Measurements from ENCODE around the gene CPPED1. TPM values are rescaled to one million over a fixed set of nuclear protein-coding genes. Genes with fewer than 3 reads are reported as not detected.

The CPPED1 gene
- total RNA-seq, 1 donor from 2014 or later: 6.3 TPM

DNA sequence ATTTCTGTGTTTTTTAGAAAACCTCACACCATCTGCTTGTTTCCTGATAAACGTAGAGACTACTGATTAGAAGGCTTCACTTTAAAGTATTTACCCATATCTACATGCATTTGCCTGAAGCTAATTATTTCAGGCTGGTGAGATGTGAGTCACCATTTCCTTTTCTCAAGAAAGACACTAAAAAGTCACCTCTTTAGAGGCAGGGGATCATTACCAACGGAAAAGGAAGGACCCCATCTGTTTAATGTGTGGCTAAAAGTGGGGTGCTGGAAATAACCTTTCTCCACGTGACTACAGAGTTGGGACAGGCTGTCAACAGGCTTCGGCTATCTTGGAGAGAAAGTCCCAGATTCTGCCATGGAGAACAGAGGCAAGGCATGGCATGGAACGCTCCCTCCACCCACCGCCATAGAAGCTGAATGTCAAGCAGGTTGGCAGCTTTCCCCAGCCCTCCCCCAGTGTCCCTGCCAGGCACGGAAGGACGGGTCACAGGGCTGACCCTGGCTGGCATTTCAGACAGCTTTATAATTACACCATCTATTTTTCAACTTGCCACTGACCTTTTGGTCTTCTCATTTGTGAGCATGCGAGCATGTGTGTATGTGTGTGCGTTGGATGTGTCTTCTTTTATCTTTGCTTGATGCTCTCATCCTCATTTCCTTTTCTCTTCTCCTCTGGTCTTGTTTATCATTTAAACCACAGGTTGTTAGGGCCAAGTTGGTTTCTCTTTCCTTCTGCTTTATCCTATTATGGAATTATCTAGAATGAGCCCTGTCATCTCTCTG, 157.0 kb downstream of the CPPED1 start:
- H3K9ac ChIP-seq (ENCODE audit: low read depth in 1 of 3, low read length in 3 of 3): no peak overlapping the region
- H3K4me3 ChIP-seq (ENCODE audit: low read length in 3 of 3): no peak overlapping the region
- H3K27ac ChIP-seq (ENCODE audit: low read depth, low read length): no peak overlapping the region
- H3K36me3 ChIP-seq (ENCODE audit: control insufficient read depth in 3 of 3, insufficient read depth in 3 of 3, low read length in 3 of 3): no peaks in the 10 kb centered on the region
- peaks cover 0 to 5% (median 2%) of the 10 kb centered on the region in 3 donors for H3K27me3 ChIP-seq (ENCODE audit: control insufficient read depth in 3 of 3, insufficient read depth in 3 of 3, low read length in 3 of 3)
- H3K9me3 ChIP-seq (ENCODE audit: control insufficient read depth in 3 of 3, low read length in 3 of 3): peaks cover 0 to 3% (median 3%) of the 10 kb centered on the region in 3 donors
- peaks cover 0 to 2% (median 0%) of the 10 kb centered on the region in 3 donors for H3K4me1 ChIP-seq (ENCODE audit: control insufficient read depth in 3 of 3, insufficient read depth in 3 of 3, low read length in 3 of 3)

DNA sequence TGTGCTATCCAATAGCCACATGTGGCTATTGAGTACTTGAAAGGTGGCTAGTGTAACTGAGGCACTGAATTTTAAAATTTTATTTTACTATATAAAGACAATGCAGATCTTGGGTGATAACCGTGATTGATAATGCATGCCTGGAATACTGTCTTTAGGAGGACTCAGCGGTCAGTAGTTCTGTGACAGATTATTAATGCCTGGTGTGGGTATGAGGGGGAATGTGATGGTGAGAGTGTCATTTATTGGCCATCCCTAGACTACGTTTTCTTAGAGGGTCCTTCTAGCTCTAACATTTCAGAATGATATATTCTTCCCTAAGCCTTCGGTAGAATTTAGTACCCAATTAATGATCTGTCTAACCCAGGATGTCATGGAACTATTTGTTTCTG, 157.6 kb downstream of the CPPED1 start:
- Histone ChIP-seq H3K9me3 (ENCODE audit: control insufficient read depth in 3 of 3, low read length in 3 of 3) (peaks cover 0 to 3% (median 3%) of the 10 kb centered on the region in 3 donors), H3K4me3 (ENCODE audit: low read length in 3 of 3) (no peak overlapping the region), H3K27me3 (ENCODE audit: control insufficient read depth in 3 of 3, insufficient read depth in 3 of 3, low read length in 3 of 3) (peaks cover 0 to 5% (median 2%) of the 10 kb centered on the region in 3 donors), H3K36me3 (ENCODE audit: control insufficient read depth in 3 of 3, insufficient read depth in 3 of 3, low read length in 3 of 3) (no peaks in the 10 kb centered on the region), H3K4me1 (ENCODE audit: control insufficient read depth in 3 of 3, insufficient read depth in 3 of 3, low read length in 3 of 3) (peaks cover 0 to 2% (median 0%) of the 10 kb centered on the region in 3 donors), H3K27ac (ENCODE audit: low read depth, low read length) (no peak overlapping the region), H3K9ac (ENCODE audit: low read depth in 1 of 3, low read length in 3 of 3) (no peak overlapping the region)

DNA sequence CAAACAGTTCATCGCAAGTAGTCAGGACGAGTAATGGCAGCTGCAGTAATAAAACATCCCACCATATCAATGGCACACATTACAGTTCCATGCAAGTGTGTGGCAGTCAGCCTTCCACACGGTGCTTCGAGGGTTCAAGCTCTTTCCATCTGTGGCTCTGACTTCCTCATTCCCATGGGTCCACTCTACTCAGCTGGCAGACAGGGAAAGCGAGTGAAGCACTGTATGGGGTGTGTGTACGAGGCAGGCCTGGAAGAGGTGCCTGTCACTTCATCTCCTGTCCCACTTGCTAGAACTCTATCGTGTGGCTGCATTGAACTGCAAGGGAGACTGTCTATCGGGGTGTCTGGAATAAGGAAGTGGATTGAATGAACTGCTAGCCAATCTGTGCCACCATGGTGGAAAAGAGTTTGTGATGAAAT, 160.6 kb downstream of the CPPED1 start:
- no peak overlapping the region for H3K9ac ChIP-seq (ENCODE audit: low read depth in 1 of 3, low read length in 3 of 3)
- H3K36me3 ChIP-seq (ENCODE audit: control insufficient read depth in 3 of 3, insufficient read depth in 3 of 3, low read length in 3 of 3): no peaks in the 10 kb centered on the region
- H3K4me1 ChIP-seq (ENCODE audit: control insufficient read depth in 3 of 3, insufficient read depth in 3 of 3, low read length in 3 of 3): peaks cover 0 to 2% (median 0%) of the 10 kb centered on the region in 3 donors
- peaks cover 0 to 8% (median 3%) of the 10 kb centered on the region in 3 donors for H3K9me3 ChIP-seq (ENCODE audit: control insufficient read depth in 3 of 3, low read length in 3 of 3)
- H3K27me3 ChIP-seq (ENCODE audit: control insufficient read depth in 3 of 3, insufficient read depth in 3 of 3, low read length in 3 of 3): peaks cover 0 to 2% (median 0%) of the 10 kb centered on the region in 3 donors
- no peak overlapping the region for H3K4me3 ChIP-seq (ENCODE audit: low read length in 3 of 3)
- H3K27ac ChIP-seq (ENCODE audit: low read depth, low read length): no peak overlapping the region

DNA sequence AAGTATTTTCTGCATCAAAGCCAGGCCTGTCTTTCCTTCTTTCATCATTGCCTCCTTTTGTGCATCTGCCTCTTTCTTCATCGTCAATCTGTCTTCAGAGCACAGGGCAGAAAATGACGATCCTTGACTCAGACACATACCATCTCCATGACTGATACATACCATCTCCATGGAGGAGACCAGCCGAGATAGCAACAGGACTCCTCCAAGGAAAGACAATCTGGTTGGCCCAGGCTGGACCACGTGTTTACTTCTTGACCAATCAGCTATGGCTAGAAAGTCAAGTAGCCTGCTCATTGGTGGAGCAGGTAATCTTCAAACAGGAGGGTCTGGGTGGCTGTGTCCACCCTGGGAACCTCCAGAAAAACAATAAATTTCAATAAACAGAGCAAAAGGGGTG, 164.6 kb downstream of the CPPED1 start:
- no peaks in the 10 kb centered on the region for H3K36me3 ChIP-seq (ENCODE audit: control insufficient read depth in 3 of 3, insufficient read depth in 3 of 3, low read length in 3 of 3)
- no peaks in the 10 kb centered on the region for H3K4me1 ChIP-seq (ENCODE audit: control insufficient read depth in 3 of 3, insufficient read depth in 3 of 3, low read length in 3 of 3)
- H3K4me3 ChIP-seq (ENCODE audit: low read length in 3 of 3): no peak overlapping the region
- peaks cover 0 to 5% (median 3%) of the 10 kb centered on the region in 3 donors for H3K9me3 ChIP-seq (ENCODE audit: control insufficient read depth in 3 of 3, low read length in 3 of 3)
- H3K9ac ChIP-seq (ENCODE audit: low read depth in 1 of 3, low read length in 3 of 3): no peak overlapping the region
- peaks cover 0 to 6% (median 4%) of the 10 kb centered on the region in 3 donors for H3K27me3 ChIP-seq (ENCODE audit: control insufficient read depth in 3 of 3, insufficient read depth in 3 of 3, low read length in 3 of 3)
- H3K27ac ChIP-seq (ENCODE audit: low read depth, low read length): no peak overlapping the region

DNA sequence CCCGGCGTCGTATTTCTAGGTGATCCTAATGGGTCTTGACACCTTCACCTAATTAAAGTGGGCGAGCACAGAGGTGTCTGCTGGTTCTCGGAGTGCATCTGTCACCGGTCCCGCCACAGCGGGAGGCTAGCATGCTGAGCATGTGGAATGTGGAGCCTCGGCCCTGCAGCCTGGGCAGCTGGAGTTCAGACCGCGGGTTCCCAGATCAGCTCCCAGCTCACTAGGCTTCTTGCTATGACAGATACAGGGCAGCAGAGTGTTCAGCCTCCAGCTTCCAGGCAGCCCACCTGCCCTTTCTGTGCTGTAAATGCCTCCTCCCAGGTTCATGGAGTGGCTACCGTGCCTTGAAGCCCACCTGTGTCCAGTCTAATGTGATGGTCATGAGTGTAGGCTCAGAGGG, 166.7 kb downstream of the CPPED1 start:
- H3K36me3 ChIP-seq (ENCODE audit: control insufficient read depth in 3 of 3, insufficient read depth in 3 of 3, low read length in 3 of 3): no peaks in the 10 kb centered on the region
- H3K27me3 ChIP-seq (ENCODE audit: control insufficient read depth in 3 of 3, insufficient read depth in 3 of 3, low read length in 3 of 3): peaks cover 0 to 4% (median 4%) of the 10 kb centered on the region in 3 donors
- no peak overlapping the region for H3K9ac ChIP-seq (ENCODE audit: low read depth in 1 of 3, low read length in 3 of 3)
- no peak overlapping the region for H3K27ac ChIP-seq (ENCODE audit: low read depth, low read length)
- H3K4me3 ChIP-seq (ENCODE audit: low read length in 3 of 3): no peak overlapping the region
- peaks cover 0 to 5% (median 0%) of the 10 kb centered on the region in 3 donors for H3K9me3 ChIP-seq (ENCODE audit: control insufficient read depth in 3 of 3, low read length in 3 of 3)
- no peaks in the 10 kb centered on the region for H3K4me1 ChIP-seq (ENCODE audit: control insufficient read depth in 3 of 3, insufficient read depth in 3 of 3, low read length in 3 of 3)

DNA sequence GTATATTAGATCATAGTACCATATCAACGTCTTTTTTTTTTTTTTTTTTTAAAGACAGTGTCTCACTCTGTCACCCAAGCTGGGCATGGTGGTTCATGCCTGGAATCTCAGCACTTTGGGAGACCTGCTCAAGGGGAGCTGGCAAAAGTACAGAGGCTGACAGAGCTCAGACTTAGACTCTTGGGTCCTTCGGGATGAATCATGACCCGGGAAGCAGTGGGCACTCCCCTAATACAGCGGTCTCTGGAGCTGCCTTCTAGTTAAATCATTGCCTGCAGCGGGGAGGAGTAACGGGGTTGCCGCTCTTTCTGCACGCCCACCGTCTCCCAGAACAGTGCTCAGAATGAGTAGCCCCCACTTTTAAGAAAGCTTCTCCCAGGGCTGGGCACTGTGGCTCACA, 174.4 kb downstream of the CPPED1 start:
- peaks cover 10 to 12% (median 12%) of the 10 kb centered on the region in 3 donors for H3K27me3 ChIP-seq (ENCODE audit: control insufficient read depth in 3 of 3, insufficient read depth in 3 of 3, low read length in 3 of 3)

DNA sequence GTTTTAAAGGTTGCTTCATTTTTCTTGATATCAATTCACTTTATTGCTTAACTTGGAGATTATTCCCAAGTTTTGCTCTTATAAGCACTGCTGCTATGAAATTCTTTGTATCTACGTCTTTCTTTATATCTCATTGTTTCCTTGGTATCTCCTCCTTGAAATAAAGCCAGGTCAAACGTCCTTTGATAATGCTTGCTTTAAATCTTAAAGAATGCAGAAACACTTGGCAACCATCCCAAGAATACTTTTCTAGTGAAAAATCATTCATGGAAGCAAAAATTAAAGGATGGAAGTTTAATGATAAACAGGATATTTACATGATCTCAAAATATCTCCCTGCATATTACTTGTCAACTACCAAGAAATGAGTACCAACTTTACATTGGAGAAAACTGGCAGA, 175.2 kb downstream of the CPPED1 start:
- Histone ChIP-seq H3K27me3 (ENCODE audit: control insufficient read depth in 3 of 3, insufficient read depth in 3 of 3, low read length in 3 of 3) (peaks cover 10 to 15% (median 12%) of the 10 kb centered on the region in 3 donors), H3K9me3 (ENCODE audit: control insufficient read depth in 3 of 3, low read length in 3 of 3) (peaks cover 0 to 2% (median 0%) of the 10 kb centered on the region in 3 donors), H3K4me1 (ENCODE audit: control insufficient read depth in 3 of 3, insufficient read depth in 3 of 3, low read length in 3 of 3) (no peaks in the 10 kb centered on the region), H3K27ac (ENCODE audit: low read depth, low read length) (no peak overlapping the region), H3K36me3 (ENCODE audit: control insufficient read depth in 3 of 3, insufficient read depth in 3 of 3, low read length in 3 of 3) (no peaks in the 10 kb centered on the region), H3K9ac (ENCODE audit: low read depth in 1 of 3, low read length in 3 of 3) (no peak overlapping the region), H3K4me3 (ENCODE audit: low read length in 3 of 3) (no peak overlapping the region)

More for the DNA sequence above, 174.4 kb downstream of the CPPED1 start:
- Histone ChIP-seq H3K4me3 (ENCODE audit: low read length in 3 of 3) (no peak overlapping the region), H3K27ac (ENCODE audit: low read depth, low read length) (no peak overlapping the region), H3K4me1 (ENCODE audit: control insufficient read depth in 3 of 3, insufficient read depth in 3 of 3, low read length in 3 of 3) (no peaks in the 10 kb centered on the region), H3K9me3 (ENCODE audit: control insufficient read depth in 3 of 3, low read length in 3 of 3) (no peaks in the 10 kb centered on the region), H3K36me3 (ENCODE audit: control insufficient read depth in 3 of 3, insufficient read depth in 3 of 3, low read length in 3 of 3) (no peaks in the 10 kb centered on the region), H3K9ac (ENCODE audit: low read depth in 1 of 3, low read length in 3 of 3) (no peak overlapping the region)

DNA sequence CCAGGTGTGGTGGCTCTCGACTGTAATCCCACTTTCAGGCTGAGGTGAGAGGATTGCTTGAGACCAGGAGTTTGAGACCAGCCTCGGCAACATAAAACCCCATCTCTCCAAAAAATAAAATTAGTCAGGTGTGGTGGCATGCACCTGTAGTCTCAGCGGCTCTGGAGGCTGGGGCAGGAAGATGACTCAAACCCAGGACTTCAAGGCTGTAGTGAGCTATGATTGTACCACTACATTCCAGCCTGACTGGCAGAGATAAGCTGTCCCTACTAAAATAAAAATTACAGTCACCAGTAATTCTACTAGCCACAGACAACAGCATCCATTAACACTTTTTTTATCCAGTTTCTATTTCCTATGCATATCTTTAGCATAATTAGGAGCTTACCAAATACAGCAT, 176.3 kb downstream of the CPPED1 start:
- no peak overlapping the region for H3K4me3 ChIP-seq (ENCODE audit: low read length in 3 of 3)
- no peaks in the 10 kb centered on the region for H3K36me3 ChIP-seq (ENCODE audit: control insufficient read depth in 3 of 3, insufficient read depth in 3 of 3, low read length in 3 of 3)
- H3K9me3 ChIP-seq (ENCODE audit: control insufficient read depth in 3 of 3, low read length in 3 of 3): peaks cover 0 to 2% (median 0%) of the 10 kb centered on the region in 3 donors
- H3K9ac ChIP-seq (ENCODE audit: low read depth in 1 of 3, low read length in 3 of 3): no peak overlapping the region
- H3K27ac ChIP-seq (ENCODE audit: low read depth, low read length): no peak overlapping the region
- peaks cover 10 to 15% (median 12%) of the 10 kb centered on the region in 3 donors for H3K27me3 ChIP-seq (ENCODE audit: control insufficient read depth in 3 of 3, insufficient read depth in 3 of 3, low read length in 3 of 3)
- H3K4me1 ChIP-seq (ENCODE audit: control insufficient read depth in 3 of 3, insufficient read depth in 3 of 3, low read length in 3 of 3): no peaks in the 10 kb centered on the region

DNA sequence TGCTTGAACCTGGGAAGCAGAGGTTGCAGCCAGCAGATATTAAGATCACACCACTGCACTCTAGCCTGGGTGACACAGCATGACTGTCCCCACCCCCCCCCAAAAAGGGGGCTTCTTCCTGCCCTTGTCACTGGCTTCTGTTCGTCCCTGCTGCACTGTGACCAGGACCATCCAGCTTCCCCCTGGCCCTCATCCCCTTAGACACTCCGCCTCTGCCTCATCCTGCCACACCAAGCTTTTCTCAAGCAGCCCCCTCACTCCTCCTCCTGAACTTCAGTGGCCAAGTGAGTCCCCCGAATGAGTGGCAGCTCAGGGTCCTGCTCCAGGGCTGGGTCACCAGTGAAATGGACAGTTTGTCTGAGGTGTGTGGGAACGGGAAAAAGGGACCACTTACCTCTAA, 177.3 kb downstream of the CPPED1 start:
- H3K27me3 ChIP-seq (ENCODE audit: control insufficient read depth in 3 of 3, insufficient read depth in 3 of 3, low read length in 3 of 3): peaks cover 10 to 15% (median 12%) of the 10 kb centered on the region in 3 donors
- H3K27ac ChIP-seq (ENCODE audit: low read depth, low read length): no peak overlapping the region
- peaks cover 0 to 2% (median 0%) of the 10 kb centered on the region in 3 donors for H3K9me3 ChIP-seq (ENCODE audit: control insufficient read depth in 3 of 3, low read length in 3 of 3)
- no peaks in the 10 kb centered on the region for H3K4me1 ChIP-seq (ENCODE audit: control insufficient read depth in 3 of 3, insufficient read depth in 3 of 3, low read length in 3 of 3)
- H3K9ac ChIP-seq (ENCODE audit: low read depth in 1 of 3, low read length in 3 of 3): no peak overlapping the region
- H3K4me3 ChIP-seq (ENCODE audit: low read length in 3 of 3): no peak overlapping the region
- H3K36me3 ChIP-seq (ENCODE audit: control insufficient read depth in 3 of 3, insufficient read depth in 3 of 3, low read length in 3 of 3): no peaks in the 10 kb centered on the region

DNA sequence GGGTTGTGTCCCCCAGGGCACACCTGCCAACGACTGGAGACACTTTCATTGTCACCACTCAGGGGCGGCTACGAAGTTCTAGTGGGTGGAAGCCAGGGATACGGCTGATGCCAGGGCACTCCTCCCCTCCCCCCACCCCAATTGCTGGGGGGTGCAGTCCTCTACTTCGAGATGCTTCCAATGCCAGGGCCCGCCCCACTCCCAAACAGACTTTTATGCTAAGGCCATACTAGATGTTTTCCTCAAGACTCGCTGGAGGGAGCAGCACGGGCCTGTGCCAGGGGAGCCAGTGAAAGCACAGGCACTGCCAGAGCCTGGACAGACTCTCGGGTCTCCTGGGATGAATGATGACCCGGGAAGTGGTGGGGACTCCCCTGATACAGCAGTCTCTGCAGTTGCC, 178.0 kb downstream of the CPPED1 start:
- Histone ChIP-seq H3K4me3 (ENCODE audit: low read length in 3 of 3) (no peak overlapping the region), H3K9ac (ENCODE audit: low read depth in 1 of 3, low read length in 3 of 3) (no peak overlapping the region), H3K9me3 (ENCODE audit: control insufficient read depth in 3 of 3, low read length in 3 of 3) (peaks cover 0 to 2% (median 0%) of the 10 kb centered on the region in 3 donors), H3K27me3 (ENCODE audit: control insufficient read depth in 3 of 3, insufficient read depth in 3 of 3, low read length in 3 of 3) (peaks cover 8 to 14% (median 12%) of the 10 kb centered on the region in 3 donors), H3K36me3 (ENCODE audit: control insufficient read depth in 3 of 3, insufficient read depth in 3 of 3, low read length in 3 of 3) (no peaks in the 10 kb centered on the region), H3K4me1 (ENCODE audit: control insufficient read depth in 3 of 3, insufficient read depth in 3 of 3, low read length in 3 of 3) (no peaks in the 10 kb centered on the region), H3K27ac (ENCODE audit: low read depth, low read length) (no peak overlapping the region)
